Measurements from ENCODE around the gene MTLN. TPM values are rescaled to one million over a fixed set of nuclear protein-coding genes. Genes with fewer than 3 reads are reported as not detected.

The MTLN gene
- polyA plus RNA-seq, 2 of the 4 experiments (the other 2 are of a cell fraction), result 59.3 to 107 TPM

DNA sequence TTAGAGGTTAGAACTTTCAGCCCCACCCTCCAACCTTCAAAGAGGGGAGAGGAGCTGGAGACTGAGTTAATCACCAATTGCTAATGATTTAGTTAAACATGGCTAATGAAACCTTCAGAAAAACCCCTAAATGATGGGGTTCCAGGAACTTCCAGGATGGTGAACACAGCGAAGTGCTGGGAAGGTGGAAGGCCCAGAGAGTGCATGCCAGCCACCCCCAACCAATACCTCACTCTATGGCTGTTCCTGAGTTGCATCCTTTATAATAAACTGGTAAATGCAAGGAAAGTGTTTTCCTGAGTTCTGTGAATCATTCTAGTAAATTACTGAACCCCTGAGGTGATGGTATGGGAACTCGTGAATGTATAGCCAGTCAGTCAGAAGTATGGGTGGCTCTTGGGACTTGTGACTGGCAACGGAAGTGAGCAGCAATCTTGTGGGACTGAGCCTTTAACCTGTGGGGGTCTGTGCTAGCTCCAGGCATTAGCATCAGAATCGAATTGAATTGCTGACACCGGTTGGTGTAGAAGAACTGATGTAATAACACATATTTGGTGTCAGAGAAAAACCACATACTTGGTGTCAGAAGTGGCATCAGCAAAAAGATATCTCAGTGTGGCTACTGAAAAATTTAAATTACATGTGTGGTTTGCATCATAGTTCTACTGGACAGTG is 44.9 kb downstream of the MTLN start:
- no peak overlapping the region for H3K27ac ChIP-seq
- no peak for DNase-seq (ENCODE audit: low read depth in 1 of 2, low spot score in 1 of 2)
- no peaks in the 10 kb centered on the region for H3K9me3 ChIP-seq
- no peak overlapping the region for H3K4me3 ChIP-seq
- no peak overlapping the region for H3K4me2 ChIP-seq
- POLR2A ChIA-PET, result no interaction called here
- no peak for ATAC-seq
- TF ChIP-seq, protein P1, sequence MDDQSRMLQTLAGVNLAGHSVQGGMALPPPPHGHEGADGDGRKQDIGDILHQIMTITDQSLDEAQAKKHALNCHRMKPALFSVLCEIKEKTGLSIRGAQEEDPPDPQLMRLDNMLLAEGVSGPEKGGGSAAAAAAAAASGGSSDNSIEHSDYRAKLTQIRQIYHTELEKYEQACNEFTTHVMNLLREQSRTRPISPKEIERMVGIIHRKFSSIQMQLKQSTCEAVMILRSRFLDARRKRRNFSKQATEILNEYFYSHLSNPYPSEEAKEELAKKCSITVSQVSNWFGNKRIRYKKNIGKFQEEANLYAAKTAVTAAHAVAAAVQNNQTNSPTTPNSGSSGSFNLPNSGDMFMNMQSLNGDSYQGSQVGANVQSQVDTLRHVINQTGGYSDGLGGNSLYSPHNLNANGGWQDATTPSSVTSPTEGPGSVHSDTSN (IDR thresholded peaks at IDR 0.05), result no peak
- no peak for TF ChIP-seq HOXA7 (CRISPR knock-in tag; IDR thresholded peaks at IDR 0.05)
- TF ChIP-seq, protein P2, sequence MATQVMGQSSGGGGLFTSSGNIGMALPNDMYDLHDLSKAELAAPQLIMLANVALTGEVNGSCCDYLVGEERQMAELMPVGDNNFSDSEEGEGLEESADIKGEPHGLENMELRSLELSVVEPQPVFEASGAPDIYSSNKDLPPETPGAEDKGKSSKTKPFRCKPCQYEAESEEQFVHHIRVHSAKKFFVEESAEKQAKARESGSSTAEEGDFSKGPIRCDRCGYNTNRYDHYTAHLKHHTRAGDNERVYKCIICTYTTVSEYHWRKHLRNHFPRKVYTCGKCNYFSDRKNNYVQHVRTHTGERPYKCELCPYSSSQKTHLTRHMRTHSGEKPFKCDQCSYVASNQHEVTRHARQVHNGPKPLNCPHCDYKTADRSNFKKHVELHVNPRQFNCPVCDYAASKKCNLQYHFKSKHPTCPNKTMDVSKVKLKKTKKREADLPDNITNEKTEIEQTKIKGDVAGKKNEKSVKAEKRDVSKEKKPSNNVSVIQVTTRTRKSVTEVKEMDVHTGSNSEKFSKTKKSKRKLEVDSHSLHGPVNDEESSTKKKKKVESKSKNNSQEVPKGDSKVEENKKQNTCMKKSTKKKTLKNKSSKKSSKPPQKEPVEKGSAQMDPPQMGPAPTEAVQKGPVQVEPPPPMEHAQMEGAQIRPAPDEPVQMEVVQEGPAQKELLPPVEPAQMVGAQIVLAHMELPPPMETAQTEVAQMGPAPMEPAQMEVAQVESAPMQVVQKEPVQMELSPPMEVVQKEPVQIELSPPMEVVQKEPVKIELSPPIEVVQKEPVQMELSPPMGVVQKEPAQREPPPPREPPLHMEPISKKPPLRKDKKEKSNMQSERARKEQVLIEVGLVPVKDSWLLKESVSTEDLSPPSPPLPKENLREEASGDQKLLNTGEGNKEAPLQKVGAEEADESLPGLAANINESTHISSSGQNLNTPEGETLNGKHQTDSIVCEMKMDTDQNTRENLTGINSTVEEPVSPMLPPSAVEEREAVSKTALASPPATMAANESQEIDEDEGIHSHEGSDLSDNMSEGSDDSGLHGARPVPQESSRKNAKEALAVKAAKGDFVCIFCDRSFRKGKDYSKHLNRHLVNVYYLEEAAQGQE (IDR thresholded peaks at IDR 0.05), result no peak
- no peak for TF ChIP-seq FOSL2 (IDR thresholded peaks at IDR 0.05)
- TF ChIP-seq FOSL2 (CRISPR knock-in tag; IDR thresholded peaks at IDR 0.05), result no peak
- no peak for TF ChIP-seq POLR2A (IDR thresholded peaks at IDR 0.05; ENCODE audit: low read length)
- TF ChIP-seq RAD21 (conservative IDR thresholded peaks at IDR 0.05 in 1 of 2, IDR thresholded peaks at IDR 0.05 in 1 of 2), result no peak
- TF ChIP-seq SMC3 (IDR thresholded peaks at IDR 0.05), result no peak
- no peak for TF ChIP-seq PHF8 (IDR thresholded peaks at IDR 0.05; ENCODE audit: borderline replicate concordance, low read depth)
- TF ChIP-seq, protein P3, sequence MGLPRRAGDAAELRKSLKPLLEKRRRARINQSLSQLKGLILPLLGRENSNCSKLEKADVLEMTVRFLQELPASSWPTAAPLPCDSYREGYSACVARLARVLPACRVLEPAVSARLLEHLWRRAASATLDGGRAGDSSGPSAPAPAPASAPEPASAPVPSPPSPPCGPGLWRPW (IDR thresholded peaks at IDR 0.05), result no peak
- TF ChIP-seq TP53 (CRISPR knock-in tag; IDR thresholded peaks at IDR 0.05), result no peak
- no peak for TF ChIP-seq KDM5A (IDR thresholded peaks at IDR 0.05)
- TF ChIP-seq, protein P4, sequence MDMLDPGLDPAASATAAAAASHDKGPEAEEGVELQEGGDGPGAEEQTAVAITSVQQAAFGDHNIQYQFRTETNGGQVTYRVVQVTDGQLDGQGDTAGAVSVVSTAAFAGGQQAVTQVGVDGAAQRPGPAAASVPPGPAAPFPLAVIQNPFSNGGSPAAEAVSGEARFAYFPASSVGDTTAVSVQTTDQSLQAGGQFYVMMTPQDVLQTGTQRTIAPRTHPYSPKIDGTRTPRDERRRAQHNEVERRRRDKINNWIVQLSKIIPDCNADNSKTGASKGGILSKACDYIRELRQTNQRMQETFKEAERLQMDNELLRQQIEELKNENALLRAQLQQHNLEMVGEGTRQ (IDR thresholded peaks at IDR 0.05), result no peak
- TF ChIP-seq ESRRA (IDR thresholded peaks at IDR 0.05; ENCODE audit: borderline replicate concordance, low read length), result no peak
- TF ChIP-seq ZNF302 (CRISPR knock-in tag; IDR thresholded peaks at IDR 0.05), result no peak
- TF ChIP-seq RFX5 (IDR thresholded peaks at IDR 0.05), result no peak
- no peak for TF ChIP-seq NR3C1 (IDR thresholded peaks at IDR 0.05)
- TF ChIP-seq, protein P5, sequence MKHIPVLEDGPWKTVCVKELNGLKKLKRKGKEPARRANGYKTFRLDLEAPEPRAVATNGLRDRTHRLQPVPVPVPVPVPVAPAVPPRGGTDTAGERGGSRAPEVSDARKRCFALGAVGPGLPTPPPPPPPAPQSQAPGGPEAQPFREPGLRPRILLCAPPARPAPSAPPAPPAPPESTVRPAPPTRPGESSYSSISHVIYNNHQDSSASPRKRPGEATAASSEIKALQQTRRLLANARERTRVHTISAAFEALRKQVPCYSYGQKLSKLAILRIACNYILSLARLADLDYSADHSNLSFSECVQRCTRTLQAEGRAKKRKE (CRISPR knock-in tag; IDR thresholded peaks at IDR 0.05; ENCODE audit: low read depth), result no peak
- TF ChIP-seq ZC3H11A (IDR thresholded peaks at IDR 0.05), result no peak
- H3K4me1 ChIP-seq, result no peaks in the 10 kb centered on the region
- CTCF ChIA-PET, result interaction anchor here (2.1 to 4.1 kb wide), 2 partner anchors 10 to 53 kb away, joined by 5 to 20 read pairs; no protein-coding TSS in a partner anchor
- WGBS (ENCODE audit: missing lambda C conversion rate), result 78% methylated on average over 5 of the region's 5 CpGs
- no peak for FAIRE-seq

DNA sequence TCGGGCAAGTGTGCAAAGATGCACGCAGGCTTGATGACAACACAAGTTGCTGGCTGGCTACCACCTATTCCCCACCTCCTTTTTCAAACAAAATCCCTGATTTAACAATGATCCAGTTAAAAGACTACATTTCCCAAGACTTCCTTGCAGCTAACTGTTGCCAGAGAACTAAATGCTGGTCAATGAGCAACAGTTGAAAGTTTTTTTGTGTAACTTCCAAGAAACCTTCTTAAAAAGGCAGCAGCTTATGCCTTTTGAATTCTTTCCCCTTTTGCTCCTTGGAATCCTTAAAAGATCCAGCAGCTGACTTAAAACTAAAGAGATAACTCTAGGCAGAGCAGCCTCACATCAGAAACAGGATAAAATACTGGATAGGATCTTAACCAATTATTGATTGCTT is 46.1 kb downstream of the MTLN start:
- no peak overlapping the region for H3K27ac ChIP-seq
- H3K4me2 ChIP-seq, result no peak overlapping the region
- no peak overlapping the region for H3K4me3 ChIP-seq
- POLR2A ChIA-PET, result no interaction called here
- no peak for FAIRE-seq
- no peak for TF ChIP-seq NR3C1 (IDR thresholded peaks at IDR 0.05)
- no peaks in the 10 kb centered on the region for H3K4me1 ChIP-seq
- no peak for ATAC-seq
- no peaks in the 10 kb centered on the region for H3K9me3 ChIP-seq
- CTCF ChIA-PET, result interaction anchor here (2.1 to 4.1 kb wide), 2 partner anchors 9 to 52 kb away, joined by 5 to 20 read pairs; no protein-coding TSS in a partner anchor
- 87% methylated on average over 2 of the region's 2 CpGs for WGBS (ENCODE audit: missing lambda C conversion rate)
- no peak for DNase-seq (ENCODE audit: low read depth in 1 of 2, low spot score in 1 of 2)

Other genes with a start within 250 kb of the MTLN start
- 77.8 and 104 TPM in 2 replicates for gene MALL, start 96.7 kb downstream of the MTLN start, polyA plus RNA-seq (2011; rRNA removed)
- gene MALL, start 96.7 kb downstream of the MTLN start, polyA plus RNA-seq (2017; fragmentation: RNase III; extraction: RNeasy Plus Mini Kit Qiagen cat#74134 plus additional on column Dnase treatment), result 115 to 123 TPM (median 123 TPM) in 3 replicates
- gene NPHP1, start 7.5 kb downstream of the MTLN start, polyA plus RNA-seq (2011; rRNA removed), result 9.6 and 15.4 TPM in 2 replicates
- 7.4 to 8.5 TPM (median 8.4 TPM) in 3 replicates for gene NPHP1, start 7.5 kb downstream of the MTLN start, polyA plus RNA-seq (2017; fragmentation: RNase III; extraction: RNeasy Plus Mini Kit Qiagen cat#74134 plus additional on column Dnase treatment)